ENCODE results near the gene CHST3.

GRCh38 chr10:71979692-71980062 lies 15.5 kb downstream of the CHST3 start:
- TF ChIP-seq, protein P1, sequence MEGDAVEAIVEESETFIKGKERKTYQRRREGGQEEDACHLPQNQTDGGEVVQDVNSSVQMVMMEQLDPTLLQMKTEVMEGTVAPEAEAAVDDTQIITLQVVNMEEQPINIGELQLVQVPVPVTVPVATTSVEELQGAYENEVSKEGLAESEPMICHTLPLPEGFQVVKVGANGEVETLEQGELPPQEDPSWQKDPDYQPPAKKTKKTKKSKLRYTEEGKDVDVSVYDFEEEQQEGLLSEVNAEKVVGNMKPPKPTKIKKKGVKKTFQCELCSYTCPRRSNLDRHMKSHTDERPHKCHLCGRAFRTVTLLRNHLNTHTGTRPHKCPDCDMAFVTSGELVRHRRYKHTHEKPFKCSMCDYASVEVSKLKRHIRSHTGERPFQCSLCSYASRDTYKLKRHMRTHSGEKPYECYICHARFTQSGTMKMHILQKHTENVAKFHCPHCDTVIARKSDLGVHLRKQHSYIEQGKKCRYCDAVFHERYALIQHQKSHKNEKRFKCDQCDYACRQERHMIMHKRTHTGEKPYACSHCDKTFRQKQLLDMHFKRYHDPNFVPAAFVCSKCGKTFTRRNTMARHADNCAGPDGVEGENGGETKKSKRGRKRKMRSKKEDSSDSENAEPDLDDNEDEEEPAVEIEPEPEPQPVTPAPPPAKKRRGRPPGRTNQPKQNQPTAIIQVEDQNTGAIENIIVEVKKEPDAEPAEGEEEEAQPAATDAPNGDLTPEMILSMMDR (IDR thresholded peaks at IDR 0.05): no peak
- TF ChIP-seq POLR2AphosphoS5 (IDR thresholded peaks at IDR 0.05): no peak
- no peak for TF ChIP-seq POLR2A (IDR thresholded peaks at IDR 0.05)

Data from breast epithelium (tissue), 3 donors.